ENCODE measurements around the gene SPEN.

Gene SPEN

DNA sequence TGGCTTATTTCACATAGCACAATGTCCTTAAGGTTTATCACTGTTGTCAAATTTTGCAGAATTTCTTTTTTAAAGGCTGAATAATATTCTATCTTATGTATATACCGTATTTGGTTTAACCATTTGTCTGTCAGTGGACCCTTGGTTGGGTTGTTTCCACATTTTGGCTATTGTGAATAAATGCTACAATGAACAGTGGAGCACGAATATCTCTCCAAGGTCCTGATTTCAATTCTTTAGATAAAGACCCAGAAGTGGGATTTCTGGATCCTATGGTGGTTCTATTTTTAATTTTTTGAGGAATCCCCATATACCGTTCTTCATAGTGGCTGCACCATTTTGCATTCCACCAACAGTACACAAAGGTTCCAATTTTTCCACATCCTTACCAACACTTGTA lies 134.2 kb downstream of the SPEN start:
- H3K9me3 ChIP-seq (ENCODE audit: control insufficient read depth, insufficient read depth, low read length), result peaks cover 8% of the 10 kb centered on the region; the same call in 1 of the 2 replicates

DNA sequence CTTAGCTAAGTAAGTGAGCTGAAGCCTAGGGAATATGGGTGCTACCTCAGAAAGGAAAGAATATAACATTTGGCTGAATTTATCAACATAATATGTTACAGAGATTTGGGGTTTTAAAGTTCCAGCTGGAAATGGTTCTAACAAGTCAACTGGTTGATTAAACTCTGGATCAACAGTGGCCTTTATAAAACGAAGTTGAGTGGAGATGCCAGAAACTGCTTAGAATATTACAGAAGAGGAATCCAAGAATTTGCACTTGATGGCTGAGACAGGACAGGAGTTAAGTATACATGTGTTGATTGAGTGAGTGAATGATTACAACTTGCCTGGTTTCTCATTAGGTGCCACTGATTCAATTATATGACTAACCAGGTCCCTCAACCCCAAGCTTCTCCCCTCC lies 135.8 kb downstream of the SPEN start:
- Histone ChIP-seq H3K9me3 (ENCODE audit: control insufficient read depth, insufficient read depth, low read length) (peaks cover 8% of the 10 kb centered on the region; the same call in 1 of the 2 replicates), H3K4me1 (ENCODE audit: insufficient read depth, low read length) (no peaks in the 10 kb centered on the region), H3K9ac (ENCODE audit: low read depth, low read length) (no peak overlapping the region), H3K36me3 (ENCODE audit: insufficient read depth, low read length) (no peaks in the 10 kb centered on the region)

More for the DNA sequence above, 134.2 kb downstream of the SPEN start:
- Histone ChIP-seq H3K36me3 (ENCODE audit: insufficient read depth, low read length) (no peaks in the 10 kb centered on the region), H3K9ac (ENCODE audit: low read depth, low read length) (no peak overlapping the region), H3K4me1 (ENCODE audit: insufficient read depth, low read length) (no peaks in the 10 kb centered on the region)

DNA sequence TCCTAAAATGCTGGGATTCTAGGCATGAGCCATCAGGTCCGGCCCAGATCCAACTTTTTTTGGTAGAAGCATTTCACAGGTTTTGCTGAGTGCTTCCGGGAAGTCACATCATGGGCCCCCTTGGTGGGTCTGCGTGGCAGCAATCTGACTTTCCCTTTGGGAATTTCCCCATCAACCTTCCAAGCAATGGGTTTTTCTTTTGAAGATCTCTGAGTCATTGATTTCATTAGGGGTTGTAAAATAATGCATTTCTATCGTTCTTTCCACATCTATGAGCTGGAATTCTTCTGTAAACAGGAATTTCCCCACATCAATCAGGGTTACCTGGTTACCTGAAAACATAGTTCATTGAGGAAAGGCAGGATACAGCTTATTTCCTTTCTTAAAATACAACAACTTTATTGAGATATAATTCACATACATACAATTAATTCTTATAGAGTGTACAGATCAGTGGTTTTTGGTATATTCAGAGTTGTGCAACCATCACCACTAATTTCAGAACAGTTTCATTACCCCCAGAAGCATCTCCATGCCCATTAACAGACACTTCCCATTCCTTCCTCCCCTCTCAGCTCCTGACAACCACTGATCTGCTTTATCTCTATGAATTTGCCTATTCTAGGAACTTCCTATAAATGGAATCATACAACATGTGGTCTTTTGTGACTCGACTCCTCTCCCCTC lies 138.2 kb downstream of the SPEN start:
- Histone ChIP-seq H3K9me3 (ENCODE audit: control insufficient read depth, insufficient read depth, low read length) (peaks cover 8% of the 10 kb centered on the region; the same call in 1 of the 2 replicates), H3K4me1 (ENCODE audit: insufficient read depth, low read length) (no peaks in the 10 kb centered on the region), H3K36me3 (ENCODE audit: insufficient read depth, low read length) (no peaks in the 10 kb centered on the region), H3K9ac (ENCODE audit: low read depth, low read length) (no peak overlapping the region)

DNA sequence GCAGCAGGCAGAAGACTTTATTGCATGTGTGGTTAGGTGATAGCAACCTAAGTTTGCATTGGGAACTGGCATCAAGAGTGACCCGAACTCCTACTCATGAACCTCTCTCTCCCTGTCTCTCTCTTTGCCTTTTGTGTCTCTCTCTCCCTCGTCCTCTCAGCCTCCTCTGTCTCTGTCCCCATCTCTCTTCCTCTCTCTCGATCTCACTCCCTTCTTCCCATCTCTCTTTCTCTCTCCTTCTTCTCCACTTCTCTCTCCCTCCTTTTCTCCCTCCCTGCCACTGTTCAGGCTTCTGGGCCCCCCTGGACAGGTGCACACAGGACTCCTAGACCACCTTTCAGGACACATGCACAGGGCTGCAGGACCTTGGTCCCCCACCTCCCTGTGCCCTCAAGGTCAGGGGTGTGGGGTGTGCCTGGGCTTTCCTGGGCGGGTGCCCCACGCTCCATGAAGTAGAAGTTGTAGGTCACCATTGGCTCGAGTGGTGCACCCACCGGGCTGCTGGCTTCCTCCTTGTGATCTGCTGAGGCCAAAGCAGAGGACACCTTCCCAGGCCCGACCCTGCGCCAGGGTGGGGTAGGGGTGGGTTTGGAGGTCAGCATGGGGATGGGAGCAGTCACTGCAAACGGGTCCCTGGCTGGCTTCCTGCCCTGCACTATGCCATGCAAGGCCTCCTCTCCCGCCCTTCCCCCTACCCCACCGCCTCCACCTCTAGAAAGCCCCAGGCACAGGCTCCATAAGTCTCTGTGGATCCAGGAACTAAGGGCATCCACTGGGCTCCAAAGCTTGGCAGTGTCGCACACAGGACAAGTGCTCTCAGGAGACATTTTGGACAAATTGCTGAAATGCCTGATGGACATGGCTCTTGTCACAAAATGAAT lies 141.6 kb downstream of the SPEN start:
- H3K9ac ChIP-seq (ENCODE audit: low read depth, low read length), result no peak overlapping the region
- no peaks in the 10 kb centered on the region for H3K36me3 ChIP-seq (ENCODE audit: insufficient read depth, low read length)
- H3K4me1 ChIP-seq (ENCODE audit: insufficient read depth, low read length), result no peaks in the 10 kb centered on the region
- no peaks in the 10 kb centered on the region for H3K9me3 ChIP-seq (ENCODE audit: control insufficient read depth, insufficient read depth, low read length)

DNA sequence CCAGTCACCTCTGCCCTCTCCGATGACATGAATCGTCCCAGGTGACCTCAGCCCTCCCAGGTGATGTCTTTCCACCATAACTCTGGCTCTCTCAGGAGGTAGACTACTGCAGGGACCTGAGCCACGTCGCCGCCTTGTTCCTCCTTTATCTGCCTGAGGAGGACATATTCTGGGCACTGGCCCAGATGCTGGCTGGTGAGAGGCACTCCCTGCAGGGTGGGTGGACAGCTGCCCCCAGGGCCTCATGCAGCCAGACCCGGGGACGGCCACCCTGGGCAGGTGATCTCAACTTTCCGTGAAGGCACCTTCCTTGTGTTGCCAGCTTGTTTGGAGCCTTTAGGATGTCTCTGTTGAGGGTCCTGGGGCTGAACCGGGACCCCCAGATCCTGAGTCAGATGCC lies 142.3 kb downstream of the SPEN start:
- Histone ChIP-seq H3K4me1 (ENCODE audit: insufficient read depth, low read length) (no peaks in the 10 kb centered on the region), H3K9me3 (ENCODE audit: control insufficient read depth, insufficient read depth, low read length) (no peaks in the 10 kb centered on the region), H3K36me3 (ENCODE audit: insufficient read depth, low read length) (no peaks in the 10 kb centered on the region), H3K9ac (ENCODE audit: low read depth, low read length) (no peak overlapping the region)
